Measurements from ENCODE around the gene RNF220. TPM values are rescaled to one million over a fixed set of nuclear protein-coding genes. Genes with fewer than 3 reads are reported as not detected.

Gene RNF220
- total and polyA plus RNA-seq, 9 donors, result 58.0 to 101 (median 64.7) TPM

- Histone ChIP-seq H3K4me1 (ENCODE audit: insufficient read depth) (peaks cover 1% of the 10 kb centered on the region), H3K9me3 (no peaks in the 10 kb centered on the region), H3K27me3 (peaks cover 12% of the 10 kb centered on the region), H3K36me3 (no peaks in the 10 kb centered on the region), H3K4me3 (no peak overlapping the region), H3K27ac (no peak overlapping the region)
- no peak for DNase-seq
- TF ChIP-seq EP300 (IDR thresholded peaks at IDR 0.05), result no peak
- no peak for TF ChIP-seq POLR2A (IDR thresholded peaks at IDR 0.05)
- TF ChIP-seq, protein P1, sequence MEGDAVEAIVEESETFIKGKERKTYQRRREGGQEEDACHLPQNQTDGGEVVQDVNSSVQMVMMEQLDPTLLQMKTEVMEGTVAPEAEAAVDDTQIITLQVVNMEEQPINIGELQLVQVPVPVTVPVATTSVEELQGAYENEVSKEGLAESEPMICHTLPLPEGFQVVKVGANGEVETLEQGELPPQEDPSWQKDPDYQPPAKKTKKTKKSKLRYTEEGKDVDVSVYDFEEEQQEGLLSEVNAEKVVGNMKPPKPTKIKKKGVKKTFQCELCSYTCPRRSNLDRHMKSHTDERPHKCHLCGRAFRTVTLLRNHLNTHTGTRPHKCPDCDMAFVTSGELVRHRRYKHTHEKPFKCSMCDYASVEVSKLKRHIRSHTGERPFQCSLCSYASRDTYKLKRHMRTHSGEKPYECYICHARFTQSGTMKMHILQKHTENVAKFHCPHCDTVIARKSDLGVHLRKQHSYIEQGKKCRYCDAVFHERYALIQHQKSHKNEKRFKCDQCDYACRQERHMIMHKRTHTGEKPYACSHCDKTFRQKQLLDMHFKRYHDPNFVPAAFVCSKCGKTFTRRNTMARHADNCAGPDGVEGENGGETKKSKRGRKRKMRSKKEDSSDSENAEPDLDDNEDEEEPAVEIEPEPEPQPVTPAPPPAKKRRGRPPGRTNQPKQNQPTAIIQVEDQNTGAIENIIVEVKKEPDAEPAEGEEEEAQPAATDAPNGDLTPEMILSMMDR (IDR thresholded peaks at IDR 0.05), result no peak
- intact Hi-C loops (cut with DNase I), result no loop called here
- WGBS, 3 donors, result 27 to 35% (median 31%) methylated on average over 7 of the region's 7 CpGs
Measured at GRCh38 chr1:44412601-44413000, 7.5 kb downstream of the RNF220 start.

- intact Hi-C loops (cut with DNase I), result no loop called here
- WGBS, 3 donors, result 26 to 35% (median 34%) methylated on average over 9 of the region's 9 CpGs
Measured at GRCh38 chr1:44413740-44414139, 8.7 kb downstream of the RNF220 start.

GRCh38 chr1:44415013-44415412 lies 10.0 kb downstream of the RNF220 start:
- peaks cover 3% of the 10 kb centered on the region for H3K4me1 ChIP-seq (ENCODE audit: insufficient read depth)
- 28 to 35% (median 30%) methylated on average over 9 of the region's 9 CpGs for WGBS, 3 donors
- no peaks in the 10 kb centered on the region for H3K36me3 ChIP-seq
- no peaks in the 10 kb centered on the region for H3K27me3 ChIP-seq
- no peak for DNase-seq
- no peaks in the 10 kb centered on the region for H3K9me3 ChIP-seq
- H3K4me3 ChIP-seq, result no peak overlapping the region
- intact Hi-C loops (cut with DNase I), result no loop called here
- no peak overlapping the region for H3K27ac ChIP-seq
- TF ChIP-seq EP300 (IDR thresholded peaks at IDR 0.05) (no peak), POLR2A (IDR thresholded peaks at IDR 0.05) (no peak)
- TF ChIP-seq, protein P1 (IDR thresholded peaks at IDR 0.05), result no peak

More at GRCh38 chr1:44413740-44414139, 8.7 kb downstream of the RNF220 start:
- no peak for DNase-seq
- Histone ChIP-seq H3K9me3 (no peaks in the 10 kb centered on the region), H3K4me1 (ENCODE audit: insufficient read depth) (peaks cover 3% of the 10 kb centered on the region), H3K4me3 (no peak overlapping the region), H3K27ac (no peak overlapping the region), H3K36me3 (no peaks in the 10 kb centered on the region), H3K27me3 (peaks cover 1% of the 10 kb centered on the region)
- TF ChIP-seq EP300 (IDR thresholded peaks at IDR 0.05) (no peak), POLR2A (IDR thresholded peaks at IDR 0.05) (no peak)
- TF ChIP-seq, protein P1 (IDR thresholded peaks at IDR 0.05), result no peak

DNA sequence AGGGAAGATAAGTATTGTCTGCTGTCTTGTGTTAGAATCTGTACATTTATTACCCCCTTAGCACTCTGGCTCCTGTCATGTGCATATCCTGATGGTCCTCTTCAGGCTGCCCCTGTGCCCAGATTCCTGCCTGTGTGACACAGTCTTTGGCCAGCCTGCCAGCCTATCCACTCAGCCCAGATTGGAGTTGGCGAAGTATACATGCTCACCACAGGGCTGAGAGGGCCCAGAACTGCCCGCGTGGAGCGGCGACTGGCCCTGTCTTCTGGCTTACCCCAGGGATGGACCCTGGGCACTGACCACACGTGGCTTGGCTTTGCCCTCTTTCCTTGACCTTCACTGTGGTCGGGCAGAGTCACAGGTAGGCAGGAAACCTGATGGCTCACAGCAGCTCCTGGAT lies 11.4 kb downstream of the RNF220 start:
- Histone ChIP-seq H3K4me1 (ENCODE audit: insufficient read depth) (peaks cover 3% of the 10 kb centered on the region), H3K36me3 (no peaks in the 10 kb centered on the region), H3K27ac (no peak overlapping the region), H3K27me3 (no peaks in the 10 kb centered on the region), H3K9me3 (no peaks in the 10 kb centered on the region), H3K4me3 (no peak overlapping the region)
- WGBS, 3 donors, result 81 to 86% (median 82%) methylated on average over 7 of the region's 7 CpGs
- no peak for TF ChIP-seq POLR2A (IDR thresholded peaks at IDR 0.05)
- TF ChIP-seq, protein P1 (IDR thresholded peaks at IDR 0.05), result no peak
- TF ChIP-seq EP300 (IDR thresholded peaks at IDR 0.05), result no peak
- intact Hi-C loops (cut with DNase I), result no loop called here
- no peak for DNase-seq
